ENCODE measurements around the gene ACBD3.

Gene ACBD3

DNA sequence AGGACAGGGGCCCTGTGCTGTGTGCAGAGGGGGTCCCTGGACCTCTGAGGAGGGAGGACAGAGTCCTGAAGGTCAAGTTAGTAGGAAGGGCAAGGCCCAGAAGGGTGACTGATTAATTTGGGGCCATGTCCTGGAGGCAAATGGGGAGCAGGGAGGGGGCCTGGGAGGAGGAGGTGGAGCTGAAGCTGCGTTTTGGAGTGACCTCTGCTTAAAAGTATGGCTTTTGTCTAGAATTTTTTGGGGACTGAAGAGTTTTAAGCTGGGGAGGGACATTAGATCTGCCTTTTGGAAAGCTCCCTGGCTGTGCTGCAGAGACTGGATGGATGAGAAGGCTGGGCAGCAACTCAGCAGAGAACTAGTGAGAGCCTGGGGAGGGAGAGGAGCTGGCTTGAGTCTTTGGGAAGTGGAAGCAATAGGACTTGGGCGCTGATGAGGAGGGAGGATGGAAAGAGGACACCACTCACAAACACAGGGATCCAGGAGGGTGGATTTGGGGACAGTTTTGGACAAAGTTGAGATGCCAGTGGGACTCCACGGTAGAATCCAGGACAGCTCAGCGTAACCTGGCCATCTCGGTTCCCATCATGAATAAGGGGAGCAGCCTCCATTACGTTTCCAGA lies 52.9 kb downstream of the ACBD3 start:
- no peak for DNase-seq

DNA sequence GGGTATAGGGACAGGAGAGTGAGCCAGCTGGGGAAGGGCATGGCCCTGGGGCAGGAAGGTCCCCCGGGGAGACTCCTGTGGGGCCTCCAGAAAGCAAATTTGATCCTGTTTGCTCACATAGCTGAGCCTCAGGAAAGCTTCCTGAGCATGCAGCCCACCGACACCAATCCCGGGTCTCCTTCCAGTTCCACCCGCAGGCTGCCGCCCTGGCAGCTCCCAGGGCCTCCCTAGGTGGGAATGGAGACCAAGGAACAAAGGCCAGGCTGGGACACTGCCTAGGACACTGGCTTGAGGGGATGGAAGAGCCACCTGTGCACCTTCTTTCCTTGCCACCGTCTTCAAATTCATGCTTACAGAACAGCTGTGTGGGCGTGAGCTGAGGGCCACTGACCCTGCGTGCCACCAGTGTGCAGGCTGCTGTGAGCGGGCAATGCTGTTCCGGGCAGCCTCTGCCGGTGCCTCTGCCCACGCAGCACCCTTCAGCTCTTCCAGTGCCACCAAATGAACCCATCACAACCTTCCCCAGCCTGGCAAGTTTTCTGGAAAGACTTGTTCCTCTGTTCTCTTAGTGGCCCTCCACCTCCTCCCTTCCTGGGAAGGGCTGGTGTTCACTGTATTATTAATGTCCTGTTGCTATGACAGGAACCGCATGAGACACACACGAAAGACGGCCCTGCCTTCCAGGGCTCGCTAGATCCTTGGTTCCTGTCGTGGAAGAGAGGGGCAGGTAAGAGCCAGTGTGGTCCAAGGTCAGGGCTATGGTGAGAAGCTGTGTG lies 53.6 kb downstream of the ACBD3 start:
- DNase-seq = no peak

DNA sequence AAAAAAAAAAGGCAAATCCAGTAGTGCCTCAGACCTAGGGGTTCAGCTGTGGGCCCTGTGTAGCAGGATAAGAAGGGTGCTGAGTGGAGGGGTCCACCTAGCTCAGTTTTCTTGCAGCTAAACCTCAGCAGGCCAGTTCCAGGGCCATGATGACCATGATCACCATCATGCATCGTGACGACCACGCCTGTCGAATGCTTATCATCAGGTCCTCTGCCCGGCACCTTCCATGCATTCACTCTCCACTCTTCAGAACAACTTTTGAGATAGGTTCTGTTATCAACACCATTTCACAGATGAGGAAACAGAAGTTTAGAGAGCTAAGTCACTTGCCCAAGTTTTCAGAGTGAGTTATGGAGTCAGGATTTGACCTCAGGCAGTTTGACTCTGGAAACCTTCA lies 54.9 kb downstream of the ACBD3 start:
- DNase-seq = no peak

DNA sequence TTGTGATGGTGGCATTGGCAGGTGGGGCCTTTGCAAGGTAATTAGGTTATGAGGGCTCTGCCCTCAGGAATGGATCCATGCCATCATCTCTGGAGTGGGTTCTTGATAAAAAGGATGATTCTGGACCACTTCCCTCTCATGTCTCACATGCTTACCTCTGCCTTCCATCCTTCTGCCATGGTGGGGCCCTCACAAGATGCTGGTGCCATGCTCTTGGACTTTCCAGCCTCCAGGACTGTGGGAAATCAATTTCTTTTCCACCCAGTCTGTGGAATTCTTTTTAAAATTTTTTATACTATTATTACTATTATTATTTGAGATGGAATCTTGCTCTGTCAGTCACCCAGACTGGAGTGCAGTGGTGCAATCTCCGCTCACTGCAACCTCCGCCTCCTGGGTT lies 57.3 kb downstream of the ACBD3 start:
- no peak for DNase-seq

DNA sequence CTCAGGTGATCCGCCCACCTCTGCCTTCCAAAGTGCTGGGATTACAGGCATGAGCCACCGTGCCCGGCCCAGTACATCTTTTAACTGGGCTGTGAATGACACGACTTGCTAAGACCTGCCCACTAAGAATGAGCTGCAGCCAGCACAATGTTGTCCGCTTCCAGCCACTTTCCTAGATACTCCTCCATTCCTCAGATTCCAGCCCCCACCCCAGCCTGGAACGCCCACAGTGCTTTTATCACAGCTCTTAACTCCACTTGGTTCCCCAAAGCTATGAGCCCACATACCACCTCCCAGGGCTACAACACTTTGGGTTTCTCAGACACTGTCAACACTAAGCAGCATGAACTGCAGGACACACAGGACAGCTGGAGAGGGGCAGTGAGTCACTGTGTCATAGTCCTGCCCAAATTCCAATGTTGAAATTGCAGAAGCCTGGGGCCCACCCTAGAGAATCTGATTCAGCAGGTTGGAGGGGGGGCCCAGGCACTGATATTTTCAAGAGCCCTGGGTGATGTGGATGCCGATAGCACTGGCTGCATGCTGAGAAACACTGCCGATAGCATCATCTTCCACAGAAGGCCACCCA lies 58.0 kb downstream of the ACBD3 start:
- DNase-seq = no peak

DNA sequence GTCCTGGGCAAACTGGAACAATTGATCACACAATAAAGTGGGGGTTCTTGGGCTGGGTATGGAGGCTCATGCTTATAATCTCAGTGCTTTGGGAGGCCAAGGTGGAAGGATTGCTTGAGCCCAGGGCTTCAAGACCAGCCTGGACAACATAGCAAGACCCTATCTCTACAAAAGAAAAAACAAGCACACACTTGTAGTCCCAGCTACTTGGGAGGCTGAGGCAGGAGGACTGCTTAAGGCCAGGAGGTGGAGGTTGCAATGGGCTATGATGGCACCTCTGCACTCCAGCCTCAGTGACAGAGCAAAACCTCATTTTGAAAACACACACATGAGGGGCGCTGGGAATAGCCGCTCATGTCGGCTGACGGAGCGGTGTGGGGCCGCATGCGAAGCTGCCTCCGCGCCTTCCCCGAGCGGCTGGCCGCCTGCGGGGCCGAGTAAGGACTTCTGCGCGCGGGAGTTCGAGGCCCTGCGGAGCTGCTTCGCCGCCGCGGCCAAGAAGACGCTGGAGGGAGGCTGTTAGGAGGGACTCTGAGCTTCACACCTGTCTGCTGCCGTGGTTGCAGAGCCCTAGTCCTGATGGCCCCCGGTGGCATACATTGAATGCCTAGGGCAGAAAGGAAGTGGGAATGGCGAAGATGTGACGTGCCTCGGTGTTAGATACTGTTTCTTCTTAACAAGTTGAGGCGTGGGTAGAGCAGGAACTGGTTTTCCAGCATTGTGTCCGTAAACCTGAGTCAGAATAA lies 59.5 kb downstream of the ACBD3 start:
- DNase-seq = no peak

DNA sequence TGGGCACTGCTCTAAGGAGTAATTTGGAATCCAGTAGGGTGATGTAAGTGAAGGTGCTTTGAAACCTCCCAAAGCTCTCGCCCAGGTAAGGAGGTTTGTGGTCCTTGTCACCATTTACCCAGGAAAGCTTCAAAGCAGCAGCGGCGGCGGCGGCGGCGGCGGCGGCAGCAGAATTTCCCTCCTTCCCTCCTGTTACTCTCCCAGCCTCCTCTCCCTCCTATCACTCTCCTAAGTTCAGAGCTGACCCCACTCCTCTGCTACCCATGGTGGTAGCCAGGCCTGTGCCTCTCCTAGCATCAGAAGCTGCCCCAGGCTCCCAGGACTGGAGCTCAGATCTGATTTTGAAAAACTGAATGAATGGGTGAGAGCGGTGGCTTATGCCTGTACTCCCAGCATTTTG lies 60.7 kb downstream of the ACBD3 start:
- DNase-seq = no peak

DNA sequence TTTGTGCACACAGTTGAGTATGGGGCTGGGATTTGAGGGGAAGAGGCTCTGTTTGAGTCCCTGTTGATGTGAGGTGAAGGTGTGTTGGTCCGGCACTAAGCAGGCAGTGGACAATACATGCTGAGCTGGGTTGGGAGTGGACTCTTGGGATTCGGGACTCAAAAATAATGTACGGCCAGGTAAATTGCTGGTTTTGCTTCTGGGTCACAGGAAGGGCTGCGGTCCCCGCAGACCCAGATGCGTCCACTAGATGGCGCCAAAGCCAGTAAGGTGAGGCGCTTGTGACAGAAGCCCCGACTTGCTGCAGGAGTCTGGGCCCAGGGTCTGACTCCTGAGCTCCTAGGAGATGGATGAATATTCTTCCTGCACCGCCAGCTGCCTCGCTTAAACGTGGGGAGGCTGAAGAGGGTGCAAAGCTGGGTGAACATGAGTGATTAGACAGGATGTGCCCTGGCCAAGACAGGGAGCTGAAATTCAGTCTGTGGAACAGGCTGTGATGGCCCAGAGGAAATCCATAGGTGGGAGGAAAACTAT lies 61.4 kb downstream of the ACBD3 start:
- peak; percentile 66 to 85 (median 78) for DNase-seq

DNA sequence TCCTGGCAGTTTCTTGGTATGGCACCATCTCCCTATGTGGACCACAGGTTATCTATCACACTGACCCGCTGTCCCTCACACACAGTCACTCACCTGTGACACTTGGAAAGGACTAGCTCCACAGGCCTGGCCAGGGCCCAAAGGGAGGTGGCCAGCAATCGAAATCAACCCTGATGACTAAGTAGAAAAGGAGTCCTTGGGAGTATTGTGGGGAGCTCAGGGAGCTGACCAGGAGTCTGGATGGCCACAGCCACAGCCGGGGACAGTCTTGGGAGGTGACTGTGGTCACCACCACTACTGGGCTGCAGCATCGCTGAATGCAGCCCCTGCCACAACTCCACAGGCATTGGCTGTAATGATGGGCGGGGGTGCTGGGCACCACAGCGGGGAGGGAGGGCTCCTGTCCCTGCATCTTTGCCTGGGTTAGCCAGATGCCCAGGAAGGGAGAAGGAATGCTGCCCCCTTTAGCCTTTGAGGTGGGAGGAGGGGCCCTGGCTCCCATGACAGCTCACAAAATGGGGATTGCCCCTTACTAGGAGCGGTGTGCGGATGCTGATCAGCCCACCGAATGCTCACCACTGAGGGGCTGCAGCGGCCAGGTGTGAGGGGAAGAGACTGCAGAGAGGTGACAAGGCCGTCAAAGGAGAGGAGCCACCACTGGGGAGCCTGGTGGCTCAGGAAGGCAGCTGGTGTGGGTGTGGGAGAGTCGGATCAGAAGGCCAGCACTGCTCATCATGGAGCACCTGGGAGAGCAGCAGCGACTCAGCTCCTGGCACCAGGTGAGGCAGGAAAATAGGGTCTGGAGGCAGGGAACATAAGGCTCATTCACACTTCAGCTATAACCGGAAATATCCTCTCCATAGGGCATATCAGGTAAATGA lies 62.7 kb downstream of the ACBD3 start:
- DNase-seq = no peak

DNA sequence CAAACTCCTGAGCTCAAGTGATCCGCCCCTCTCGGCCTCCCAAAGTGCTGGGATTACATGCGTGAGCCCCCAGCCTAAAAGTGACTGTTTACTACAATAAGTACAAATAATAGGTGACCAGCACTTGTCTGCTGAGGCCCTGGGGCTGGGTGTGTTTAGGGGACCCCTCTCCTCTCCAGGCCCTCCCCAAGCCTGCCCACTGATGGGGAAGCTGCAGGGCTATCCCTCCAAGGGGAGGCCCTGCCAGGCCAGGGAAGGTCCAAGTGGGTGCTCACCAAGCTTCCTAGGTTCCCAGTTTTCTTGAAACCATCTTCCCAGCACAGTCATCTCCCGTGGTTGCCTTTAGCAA lies 63.4 kb downstream of the ACBD3 start:
- no peak for DNase-seq

DNA sequence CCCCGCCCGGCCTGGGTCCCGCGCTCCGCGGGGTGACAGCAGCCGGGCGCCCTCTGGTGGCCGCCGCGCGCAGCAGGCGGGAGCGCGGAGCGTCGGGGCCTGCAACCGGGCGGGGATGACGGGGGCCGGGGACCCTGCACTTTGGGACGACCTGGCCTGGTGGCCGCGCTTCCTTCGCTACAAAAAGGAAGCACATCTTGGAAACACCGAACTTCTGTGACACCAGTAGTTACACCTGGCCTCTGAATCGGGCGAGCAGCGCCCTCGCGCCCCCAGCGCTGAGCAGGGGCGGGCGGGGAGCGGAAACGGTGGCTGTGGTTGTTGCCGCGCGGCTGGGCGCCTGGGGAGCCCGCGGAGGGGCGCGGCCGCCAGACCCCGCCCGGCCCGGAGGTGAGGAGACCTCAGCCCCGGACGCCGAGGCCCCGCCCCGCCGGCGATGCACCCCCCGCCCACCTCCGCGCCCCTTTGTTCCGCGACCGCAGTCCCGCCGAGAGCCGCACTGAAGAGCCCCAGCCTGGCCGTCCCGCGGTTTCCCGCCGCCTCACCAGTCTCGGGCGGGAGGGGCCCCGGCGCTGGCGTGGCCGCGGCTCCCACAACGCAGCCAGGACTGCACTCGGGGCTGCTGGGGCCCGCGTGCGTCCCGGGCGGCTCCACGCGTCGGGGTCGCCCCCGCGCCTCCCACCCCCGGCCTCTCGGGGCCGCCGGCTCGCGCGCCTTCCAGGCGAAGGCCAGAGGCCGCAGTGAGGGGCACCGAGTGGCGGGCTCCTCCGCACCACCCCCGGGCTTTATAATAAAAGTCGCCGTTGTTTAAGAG lies 64.7 kb downstream of the ACBD3 start:
- peak; percentile 58 to 83 (median 69) for DNase-seq

DNA sequence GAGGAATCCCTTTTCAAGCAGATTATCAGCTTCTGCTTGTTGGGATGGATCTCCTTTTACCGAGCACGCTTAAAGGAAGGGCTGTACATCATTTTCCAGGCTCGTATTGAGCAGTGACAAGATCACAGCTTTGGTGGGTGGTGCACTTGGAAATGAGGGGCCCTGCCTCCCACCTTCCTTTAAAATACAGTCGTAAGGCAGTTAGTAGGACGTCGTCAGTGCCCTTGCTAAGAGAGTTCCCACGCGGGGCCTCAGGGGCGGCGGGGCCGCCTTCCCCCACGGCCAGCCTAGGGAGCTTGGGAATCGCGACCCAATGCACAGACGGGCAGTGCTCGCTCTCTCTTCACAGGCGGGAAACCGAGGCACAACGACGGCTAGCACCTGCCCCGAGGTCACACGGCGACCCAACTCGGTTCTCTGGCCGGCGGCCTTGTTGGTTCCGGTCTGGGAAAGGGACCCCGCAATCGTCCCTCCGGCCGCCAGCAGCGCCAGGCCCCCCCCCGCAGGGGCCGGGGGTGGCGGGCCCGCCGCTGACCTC lies 65.4 kb downstream of the ACBD3 start:
- peak in 1 of 5 experiments; percentile 13 for DNase-seq

DNA sequence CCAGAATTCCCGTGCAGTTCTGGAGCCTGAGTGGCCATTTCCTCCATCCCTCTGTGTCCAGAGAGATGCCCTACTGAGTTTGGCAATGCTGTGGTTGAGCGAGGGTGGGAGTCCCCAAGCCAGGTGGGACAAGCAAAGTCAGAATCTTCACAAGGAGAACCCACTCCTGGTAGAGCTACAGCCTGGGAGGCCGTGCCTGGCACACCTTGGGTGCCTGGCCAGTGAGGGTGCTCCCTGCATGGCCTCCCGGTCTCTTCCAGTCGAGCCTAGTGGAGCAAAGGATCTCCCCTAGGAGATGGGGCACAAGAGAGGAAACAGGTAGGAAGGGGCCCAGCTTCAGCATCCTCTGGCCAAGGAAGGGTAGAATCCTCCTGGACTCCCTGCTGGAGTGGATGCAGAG lies 66.1 kb downstream of the ACBD3 start:
- no peak for DNase-seq

DNA sequence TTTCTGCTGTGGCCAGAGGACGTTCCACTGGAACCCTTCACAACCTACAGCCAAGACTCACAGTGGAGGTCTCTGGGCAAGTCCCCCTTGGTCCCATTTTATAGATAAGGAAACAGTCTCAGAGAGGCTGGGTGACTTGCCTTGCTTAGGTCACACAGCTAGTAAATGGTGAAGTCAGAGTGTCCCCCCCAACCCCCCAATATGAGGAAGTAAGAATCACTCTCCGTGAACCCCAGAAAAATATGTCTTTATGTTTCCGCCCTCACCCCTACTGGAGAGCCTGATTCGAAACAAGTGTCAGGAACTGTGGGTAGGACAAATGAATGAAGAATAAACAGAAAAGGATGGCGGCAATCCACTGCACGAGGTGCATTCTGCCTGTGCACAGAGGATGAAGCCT lies 67.4 kb downstream of the ACBD3 start:
- no peak for DNase-seq

DNA sequence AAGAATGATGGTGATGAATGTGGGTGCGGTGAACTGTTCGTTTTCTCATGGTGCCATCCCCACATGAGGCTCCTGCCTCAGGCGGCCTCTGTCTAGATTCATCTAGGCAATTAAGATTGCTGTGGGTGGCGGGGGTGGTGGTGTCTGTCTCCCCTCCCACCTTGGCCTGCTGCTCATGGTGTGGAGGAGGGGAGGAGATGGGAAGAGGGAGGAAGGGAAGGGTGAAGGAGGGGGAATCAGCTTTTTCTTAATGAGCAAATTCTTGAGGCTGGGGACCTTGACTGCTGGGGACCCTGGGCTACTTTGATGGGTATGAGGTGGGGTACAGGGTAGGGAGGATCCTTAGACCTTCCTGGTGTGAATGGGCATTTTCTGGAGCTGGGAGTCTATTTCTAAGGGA lies 68.2 kb downstream of the ACBD3 start:
- DNase-seq = no peak

DNA sequence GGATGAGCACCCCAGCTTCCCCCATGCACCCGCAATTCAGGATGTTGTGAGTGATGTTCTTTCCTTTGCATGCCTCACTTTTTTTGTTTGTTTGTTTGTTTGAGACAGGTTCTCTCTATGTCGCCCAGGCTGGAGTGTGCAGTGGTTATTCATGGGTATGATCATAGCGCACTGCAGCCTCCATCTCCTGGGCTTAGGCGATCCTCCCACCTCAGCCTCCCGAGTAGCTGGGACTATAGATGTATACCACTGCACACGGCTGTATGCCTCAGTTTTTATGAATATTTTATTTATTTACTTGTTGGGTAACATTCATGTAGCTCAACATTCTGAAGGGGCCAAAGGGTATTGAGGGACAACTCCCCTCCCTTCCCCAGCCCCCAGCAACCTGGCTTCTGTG lies 69.2 kb downstream of the ACBD3 start:
- DNase-seq = no peak

DNA sequence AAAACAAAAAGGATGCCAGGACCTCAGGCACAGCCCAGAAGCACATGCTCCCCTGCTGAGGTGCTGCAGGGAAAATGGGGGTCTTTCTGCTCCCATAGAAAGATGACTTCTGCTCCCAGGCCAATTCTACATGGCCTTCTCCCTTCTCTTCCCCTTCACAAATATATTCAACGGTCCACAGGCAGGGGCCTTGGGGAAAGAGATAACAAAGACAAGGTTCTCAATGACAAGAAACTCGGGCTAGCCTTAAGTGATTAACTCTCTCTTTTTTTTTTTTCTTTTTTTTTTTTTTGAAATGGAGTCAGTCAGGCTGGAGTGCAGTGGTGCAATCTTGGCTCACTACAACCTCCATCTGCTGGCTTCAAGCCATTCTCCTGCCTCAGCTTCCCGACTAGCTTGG lies 69.9 kb downstream of the ACBD3 start:
- no peak for DNase-seq

DNA sequence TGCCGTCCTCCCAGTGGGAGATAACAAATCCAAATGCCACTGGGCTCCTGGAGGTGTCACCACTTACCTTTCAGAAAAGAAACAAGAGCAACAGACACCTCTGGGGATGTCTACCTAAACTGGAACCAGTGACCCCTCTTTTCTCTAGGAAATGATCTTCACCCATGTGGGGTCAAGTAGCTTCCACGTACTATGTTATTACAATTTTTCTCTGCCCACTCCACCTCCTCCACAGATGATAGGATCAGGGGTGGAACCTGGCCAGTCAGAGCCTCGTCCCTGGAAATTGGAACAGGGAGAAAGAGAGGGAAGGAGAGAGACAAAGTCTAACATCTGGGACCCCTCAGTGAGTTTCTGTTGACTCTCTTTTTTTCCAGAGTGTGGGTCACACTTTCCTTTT lies 73.9 kb downstream of the ACBD3 start:
- DNase-seq = no peak

DNA sequence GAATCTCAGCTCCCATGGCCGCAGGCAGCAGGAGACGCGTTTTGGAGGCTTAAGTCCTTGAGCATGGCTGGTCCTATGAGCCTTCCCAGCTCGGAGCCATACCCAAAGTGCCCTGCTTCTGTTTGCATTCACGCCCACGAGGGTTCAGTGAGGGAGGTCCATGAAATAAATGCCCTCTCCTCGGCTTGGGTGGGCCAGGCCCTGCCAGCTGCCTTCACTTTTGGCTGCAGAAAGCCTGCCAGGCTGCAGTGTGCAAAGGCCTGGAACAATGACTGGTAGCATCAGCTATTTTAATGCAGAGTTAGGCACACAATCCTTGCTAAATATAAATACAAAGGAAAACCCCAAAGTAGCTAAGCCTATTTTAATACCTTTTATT lies 74.7 kb downstream of the ACBD3 start:
- no peak for DNase-seq

DNA sequence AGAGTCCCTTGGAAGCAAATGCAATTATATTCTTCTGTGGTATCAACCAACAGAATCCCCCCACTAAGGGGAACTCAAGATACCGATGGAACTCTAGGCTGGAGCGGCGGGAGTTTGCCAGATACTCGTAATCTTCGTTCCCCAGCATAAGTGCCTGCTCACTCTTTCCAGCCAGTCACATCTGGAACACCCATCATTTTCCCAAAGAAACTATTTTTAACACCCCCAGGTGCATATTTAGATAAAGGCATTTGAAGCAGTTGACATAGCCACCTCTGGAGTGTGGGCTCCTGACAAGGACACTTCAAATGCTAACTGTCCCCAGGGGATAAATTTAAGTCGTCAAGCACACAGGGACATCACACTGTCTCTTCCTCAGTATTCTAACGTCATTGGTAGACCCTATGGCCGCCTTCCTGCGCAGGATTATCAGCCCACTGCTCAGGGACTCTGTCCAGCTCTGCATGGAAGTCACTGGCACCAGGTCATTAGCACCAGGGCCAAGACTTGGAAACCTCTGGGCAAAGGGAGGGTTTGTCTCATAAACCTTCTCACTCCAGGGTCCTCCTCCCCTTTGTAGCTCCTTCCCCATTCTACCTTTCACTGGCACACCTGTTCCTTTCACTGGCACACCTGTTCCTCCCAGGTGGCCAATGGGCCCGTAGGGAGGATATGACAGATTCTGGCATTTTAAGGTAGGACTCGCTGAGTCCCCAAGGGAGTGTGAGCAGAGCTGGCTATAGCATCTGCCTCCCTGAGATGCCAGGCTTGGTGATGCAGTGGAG lies 75.3 kb downstream of the ACBD3 start:
- DNase-seq = no peak

Data from T-helper 2 cell (primary cell).